Measurements from ENCODE around the gene GARIN5B. TPM values are rescaled to one million over a fixed set of nuclear protein-coding genes. Genes with fewer than 3 reads are reported as not detected.

GARIN5B gene
- total and polyA plus RNA-seq, 2 experiments from 2014 or later = not detected

DNA sequence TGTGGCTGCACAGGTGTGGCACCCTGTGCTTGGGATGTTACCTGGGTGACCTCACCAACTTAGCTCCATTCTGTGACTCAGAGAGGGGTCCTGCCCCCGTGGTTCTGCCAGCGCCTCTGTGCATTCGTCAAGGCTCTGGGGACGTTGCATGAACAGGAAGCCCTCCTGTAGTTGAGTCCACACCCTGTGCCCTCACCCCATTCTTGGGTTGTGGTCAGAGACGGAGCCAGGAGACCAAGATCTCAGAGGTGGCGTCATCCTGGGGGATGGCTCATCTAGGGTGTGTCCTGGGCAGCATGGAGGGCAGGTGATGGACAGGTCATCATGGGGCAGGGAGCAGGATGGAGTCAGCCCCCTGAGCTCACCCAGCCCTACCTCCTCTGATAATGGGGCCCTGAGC is 11.0 kb downstream of the GARIN5B start:
- no peaks in the 10 kb centered on the region for H3K9me3 Mint-ChIP-seq
- no peak overlapping the region for H2AFZ ChIP-seq
- H3K9me2 ChIP-seq (ENCODE audit: insufficient read depth) = no peaks in the 10 kb centered on the region
- H3K4me1 ChIP-seq (ENCODE audit: insufficient read depth) = peaks cover 40% of the 10 kb centered on the region
- no peak overlapping the region for H3K27ac ChIP-seq (ENCODE audit: low read depth)
- 0 out of 3 replicates have a peak, but pooled peaks cover 4% of the 10 kb centered on the region for H3K36me3 Mint-ChIP-seq (ENCODE audit: low read depth)
- no peak overlapping the region for H3K4me3 ChIP-seq
- peaks cover 52% of the 10 kb centered on the region for H3K4me1 Mint-ChIP-seq
- TF ChIP-seq REST (IDR thresholded peaks at IDR 0.05; ENCODE audit: unreplicated experiment) (no peak), ZNF331 (CRISPR knock-in tag; IDR thresholded peaks at IDR 0.05; ENCODE audit: low read depth) (no peak), NANOG (IDR thresholded peaks at IDR 0.05; ENCODE audit: borderline replicate concordance) (no peak), STAT1 (IDR thresholded peaks at IDR 0.05; ENCODE audit: unreplicated experiment) (no peak), EZH2 (IDR thresholded peaks at IDR 0.05; ENCODE audit: low read depth, unreplicated experiment) (no peak), CREB1 (CRISPR knock-in tag; IDR thresholded peaks at IDR 0.05; ENCODE audit: low read depth) (no peak), ETS1 (IDR thresholded peaks at IDR 0.05) (no peak), EZH2phosphoT487 (IDR thresholded peaks at IDR 0.05; ENCODE audit: unreplicated experiment) (no peak), CTCF (conservative IDR thresholded peaks at IDR 0.05; ENCODE audit: low read depth in 2 of 2) (no peak), JUNB (IDR thresholded peaks at IDR 0.05; ENCODE audit: unreplicated experiment) (no peak), ZNF114 (CRISPR knock-in tag; IDR thresholded peaks at IDR 0.05) (no peak), POLR2AphosphoS5 (IDR thresholded peaks at IDR 0.05; ENCODE audit: low read depth) (no peak)
- TF ChIP-seq, protein P1, sequence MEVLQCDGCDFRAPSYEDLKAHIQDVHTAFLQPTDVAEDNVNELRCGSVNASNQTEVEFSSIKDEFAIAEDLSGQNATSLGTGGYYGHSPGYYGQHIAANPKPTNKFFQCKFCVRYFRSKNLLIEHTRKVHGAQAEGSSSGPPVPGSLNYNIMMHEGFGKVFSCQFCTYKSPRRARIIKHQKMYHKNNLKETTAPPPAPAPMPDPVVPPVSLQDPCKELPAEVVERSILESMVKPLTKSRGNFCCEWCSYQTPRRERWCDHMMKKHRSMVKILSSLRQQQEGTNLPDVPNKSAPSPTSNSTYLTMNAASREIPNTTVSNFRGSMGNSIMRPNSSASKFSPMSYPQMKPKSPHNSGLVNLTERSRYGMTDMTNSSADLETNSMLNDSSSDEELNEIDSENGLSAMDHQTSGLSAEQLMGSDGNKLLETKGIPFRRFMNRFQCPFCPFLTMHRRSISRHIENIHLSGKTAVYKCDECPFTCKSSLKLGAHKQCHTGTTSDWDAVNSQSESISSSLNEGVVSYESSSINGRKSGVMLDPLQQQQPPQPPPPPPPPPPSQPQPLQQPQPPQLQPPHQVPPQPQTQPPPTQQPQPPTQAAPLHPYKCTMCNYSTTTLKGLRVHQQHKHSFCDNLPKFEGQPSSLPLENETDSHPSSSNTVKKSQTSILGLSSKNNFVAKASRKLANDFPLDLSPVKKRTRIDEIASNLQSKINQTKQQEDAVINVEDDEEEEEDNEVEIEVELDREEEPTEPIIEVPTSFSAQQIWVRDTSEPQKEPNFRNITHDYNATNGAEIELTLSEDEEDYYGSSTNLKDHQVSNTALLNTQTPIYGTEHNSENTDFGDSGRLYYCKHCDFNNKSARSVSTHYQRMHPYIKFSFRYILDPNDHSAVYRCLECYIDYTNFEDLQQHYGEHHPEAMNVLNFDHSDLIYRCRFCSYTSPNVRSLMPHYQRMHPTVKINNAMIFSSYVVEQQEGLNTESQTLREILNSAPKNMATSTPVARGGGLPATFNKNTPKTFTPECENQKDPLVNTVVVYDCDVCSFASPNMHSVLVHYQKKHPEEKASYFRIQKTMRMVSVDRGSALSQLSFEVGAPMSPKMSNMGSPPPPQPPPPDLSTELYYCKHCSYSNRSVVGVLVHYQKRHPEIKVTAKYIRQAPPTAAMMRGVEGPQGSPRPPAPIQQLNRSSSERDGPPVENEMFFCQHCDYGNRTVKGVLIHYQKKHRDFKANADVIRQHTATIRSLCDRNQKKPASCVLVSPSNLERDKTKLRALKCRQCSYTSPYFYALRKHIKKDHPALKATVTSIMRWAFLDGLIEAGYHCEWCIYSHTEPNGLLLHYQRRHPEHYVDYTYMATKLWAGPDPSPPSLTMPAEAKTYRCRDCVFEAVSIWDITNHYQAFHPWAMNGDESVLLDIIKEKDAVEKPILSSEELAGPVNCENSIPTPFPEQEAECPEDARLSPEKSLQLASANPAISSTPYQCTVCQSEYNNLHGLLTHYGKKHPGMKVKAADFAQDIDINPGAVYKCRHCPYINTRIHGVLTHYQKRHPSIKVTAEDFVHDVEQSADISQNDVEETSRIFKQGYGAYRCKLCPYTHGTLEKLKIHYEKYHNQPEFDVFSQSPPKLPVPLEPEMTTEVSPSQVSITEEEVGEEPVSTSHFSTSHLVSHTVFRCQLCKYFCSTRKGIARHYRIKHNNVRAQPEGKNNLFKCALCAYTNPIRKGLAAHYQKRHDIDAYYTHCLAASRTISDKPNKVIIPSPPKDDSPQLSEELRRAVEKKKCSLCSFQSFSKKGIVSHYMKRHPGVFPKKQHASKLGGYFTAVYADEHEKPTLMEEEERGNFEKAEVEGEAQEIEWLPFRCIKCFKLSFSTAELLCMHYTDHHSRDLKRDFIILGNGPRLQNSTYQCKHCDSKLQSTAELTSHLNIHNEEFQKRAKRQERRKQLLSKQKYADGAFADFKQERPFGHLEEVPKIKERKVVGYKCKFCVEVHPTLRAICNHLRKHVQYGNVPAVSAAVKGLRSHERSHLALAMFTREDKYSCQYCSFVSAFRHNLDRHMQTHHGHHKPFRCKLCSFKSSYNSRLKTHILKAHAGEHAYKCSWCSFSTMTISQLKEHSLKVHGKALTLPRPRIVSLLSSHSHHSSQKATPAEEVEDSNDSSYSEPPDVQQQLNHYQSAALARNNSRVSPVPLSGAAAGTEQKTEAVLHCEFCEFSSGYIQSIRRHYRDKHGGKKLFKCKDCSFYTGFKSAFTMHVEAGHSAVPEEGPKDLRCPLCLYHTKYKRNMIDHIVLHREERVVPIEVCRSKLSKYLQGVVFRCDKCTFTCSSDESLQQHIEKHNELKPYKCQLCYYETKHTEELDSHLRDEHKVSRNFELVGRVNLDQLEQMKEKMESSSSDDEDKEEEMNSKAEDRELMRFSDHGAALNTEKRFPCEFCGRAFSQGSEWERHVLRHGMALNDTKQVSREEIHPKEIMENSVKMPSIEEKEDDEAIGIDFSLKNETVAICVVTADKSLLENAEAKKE (CRISPR knock-in tag; IDR thresholded peaks at IDR 0.05) = no peak
- H3K79me2 ChIP-seq (replicated peaks; ENCODE audit: insufficient read depth) = no peaks in the 10 kb centered on the region
- H3K27me3 ChIP-seq (ENCODE audit: insufficient read depth) = peaks cover 58% of the 10 kb centered on the region
- no peaks in the 10 kb centered on the region for H4K20me1 ChIP-seq (replicated peaks; ENCODE audit: insufficient read depth)
- no peak overlapping the region for H3K27ac Mint-ChIP-seq
- H3F3A ChIP-seq (replicated peaks; ENCODE audit: low read depth) = peaks cover 30% of the 10 kb centered on the region
- no peak for ATAC-seq
- no peak for DNase-seq (ENCODE audit: low spot score)
- peaks cover 64% of the 10 kb centered on the region for H3K27me3 Mint-ChIP-seq (ENCODE audit: insufficient read depth, low read depth, poor library complexity)
- no peak overlapping the region for H3K4me2 ChIP-seq
- H3K36me3 ChIP-seq (ENCODE audit: insufficient read depth) = no peaks in the 10 kb centered on the region
- H3K4me3 Mint-ChIP-seq = no peak overlapping the region
